Stimulated activated CD8-positive, alpha-beta memory T cell treated with anti-CD3 and anti-CD28 coated beads, Interleukin-15, amount 100 ng/mL, for 4 hours (primary cell): ENCODE results near the gene NT5C3B.

ENCODE experiments used
- DNase-seq, 2 donors: peaks; one replicate each; pipeline ENCODE4 v3.0.0-alpha.2; 2020; ENCODE audit warnings: low read depth in 2 of 2

NT5C3B gene

GRCh38 chr17:41810659-41811548 lies 25.1 kb downstream of the NT5C3B start:
- DNase-seq: no peak

GRCh38 chr17:41806685-41807445 lies 29.2 kb downstream of the NT5C3B start:
- no peak for DNase-seq

- DNase-seq: no peak
Observed at GRCh38 chr17:41803049-41804020, 32.7 kb downstream of the NT5C3B start.

GRCh38 chr17:41801374-41802271 lies 34.4 kb downstream of the NT5C3B start:
- DNase-seq: peak; percentile 42 to 54

GRCh38 chr17:41800601-41801373 lies 35.2 kb downstream of the NT5C3B start:
- no peak for DNase-seq

- DNase-seq: no peak
Observed at GRCh38 chr17:41799366-41799765, 36.7 kb downstream of the NT5C3B start.

GRCh38 chr17:41797377-41797776 lies 38.7 kb downstream of the NT5C3B start:
- no peak for DNase-seq

- DNase-seq: no peak
Observed at GRCh38 chr17:41796121-41796895, 39.7 kb downstream of the NT5C3B start.

- DNase-seq: no peak
Observed at GRCh38 chr17:41794540-41794975, 41.5 kb downstream of the NT5C3B start.

- no peak for DNase-seq
Observed at GRCh38 chr17:41793784-41794539, 42.1 kb downstream of the NT5C3B start.

- DNase-seq: no peak
Observed at GRCh38 chr17:41792845-41793783, 42.9 kb downstream of the NT5C3B start.

- no peak for DNase-seq
Observed at GRCh38 chr17:41787021-41787418, 49.0 kb downstream of the NT5C3B start.

- DNase-seq: peak; percentile 68 to 75
Observed at GRCh38 chr17:41786227-41787020, 49.6 kb downstream of the NT5C3B start, which contains the start of gene JUP. TSS of gene JUP (minus strand) at chr17:41786711. CDS start at chr17:41771854, 14,857 bp downstream.

- no peak for DNase-seq
Observed at GRCh38 chr17:41785859-41786226, 50.2 kb downstream of the NT5C3B start.

GRCh38 chr17:41785091-41785858 lies 50.8 kb downstream of the NT5C3B start:
- no peak for DNase-seq
